Activated CD4-positive, CD25-positive, alpha-beta regulatory T cell treated with anti-CD3 and anti-CD28 coated beads, Interleukin-2, amount 50 U/mL, for 72 hours (primary cell): Measurements from ENCODE around the gene RGS7BP.

Source experiments
- DNase-seq: peaks from one replicate; pipeline ENCODE4 v3.0.0; 2021

RGS7BP gene

GRCh38 chr5:64637144-64637543 lies 131.3 kb downstream of the RGS7BP start:
- no peak for DNase-seq

- no peak for DNase-seq
Observed at GRCh38 chr5:64637837-64638443, 132.1 kb downstream of the RGS7BP start.

- DNase-seq = no peak
Observed at GRCh38 chr5:64644831-64645230, 139.0 kb downstream of the RGS7BP start.

GRCh38 chr5:64646169-64646568 lies 140.4 kb downstream of the RGS7BP start:
- no peak for DNase-seq

GRCh38 chr5:64649512-64649911 lies 143.7 kb downstream of the RGS7BP start:
- no peak for DNase-seq

- DNase-seq = no peak
Observed at GRCh38 chr5:64653766-64654560, 148.1 kb downstream of the RGS7BP start.

GRCh38 chr5:64654561-64654938 lies 148.7 kb downstream of the RGS7BP start:
- no peak for DNase-seq

- no peak for DNase-seq
Observed at GRCh38 chr5:64655596-64655995, 149.8 kb downstream of the RGS7BP start.

GRCh38 chr5:64659289-64659688 lies 153.5 kb downstream of the RGS7BP start:
- no peak for DNase-seq
